Smooth muscle cell (in vitro differentiated cells): Measurements from ENCODE around the gene RASD2. TPM values are rescaled to one million over a fixed set of nuclear protein-coding genes. Genes with fewer than 3 reads are reported as not detected.

Experiments used
- DNase-seq: peaks from one replicate; lab custom pipeline; 2025; ENCODE audit not compliant: unreplicated experiment; lab: John Stamatoyannopoulos, UW
- H2AFZ ChIP-seq: fragments of 200-600 bp; sonication (generic); 2 replicates; pipeline ENCODE4 v1.6.0; 2016; ENCODE audit warnings: antibody characterized with exemption, low read depth, mild to moderate bottlenecking
- H3F3A ChIP-seq: fragments of 200-600 bp; sonication (generic); 2 replicates; pipeline ENCODE4 v1.6.0; 2017; ENCODE audit warnings: antibody characterized with exemption, low read depth
- H3K27ac ChIP-seq: fragments of 200-600 bp; sonication (generic); 2 replicates; pipeline ENCODE4 v1.5.1; 2016; ENCODE audit warnings: low read depth, mild to moderate bottlenecking
- H3K27me3 ChIP-seq: fragments of 200-600 bp; sonication (generic); 2 replicates; pipeline ENCODE4 v1.6.1; 2016; ENCODE audit warnings: low read depth, mild to moderate bottlenecking
- H3K36me3 ChIP-seq: fragments of 200-600 bp; sonication (generic); 2 replicates; pipeline ENCODE4 v1.5.1; 2016; ENCODE audit warnings: low read depth
- H3K4me1 ChIP-seq: fragments of 200-600 bp; sonication (generic); 2 replicates; pipeline ENCODE4 v1.5.1; 2016; ENCODE audit warnings: low read depth
- H3K4me2 ChIP-seq: fragments of 200-600 bp; sonication (generic); 2 replicates; pipeline ENCODE4 v1.6.0; 2016; ENCODE audit warnings: mild to moderate bottlenecking
- H3K4me3 ChIP-seq: fragments of 200-600 bp; sonication (generic); 2 replicates; pipeline ENCODE4 v1.5.1; 2016; ENCODE audit warnings: mild to moderate bottlenecking
- H3K79me2 ChIP-seq: fragments of 200-600 bp; sonication (generic); 2 replicates; pipeline ENCODE4 v1.6.0; 2016; ENCODE audit warnings: low read depth, mild to moderate bottlenecking
- H3K9ac ChIP-seq: fragments of 200-600 bp; sonication (generic); 2 replicates; pipeline ENCODE4 v1.6.0; 2016; ENCODE audit warnings: low read depth
- H3K9me3 ChIP-seq: fragments of 200-600 bp; sonication (generic); replicated peaks from 2 replicates; pipeline ENCODE4 v1.5.1; 2016; ENCODE audit warnings: low read depth
- H4K20me1 ChIP-seq: fragments of 200-600 bp; sonication (generic); 2 replicates; pipeline ENCODE4 v1.6.0; 2016; ENCODE audit warnings: low read depth
- WGBS: methylation state at CpG from one replicate; pipeline ENCODE4 v1.1.7; 2016; ENCODE audit warnings: low lambda C conversion rate; 5-methylcytosine and 5-hydroxymethylcytosine counted together
- polyA plus RNA-seq: library from polyadenylated mRNA; unstranded; fragments of >200 nt; fragmentation: Nextera tagmentation; extraction: Ambion mirVana; gene quantifications from 2 replicates; pipeline ENCODE4 v1.2.1, GENCODE V29; 2016
- total RNA-seq: library from RNA; depleted of rRNA; stranded (reverse); fragments of >200 nt; gene quantifications from 2 replicates; pipeline ENCODE4 v1.2.3, GENCODE V29; 2014
- TF ChIP-seq, protein P1 (sequence below): fragments of 200-600 bp; sonication (generic); IDR thresholded peaks from 2 replicates; pipeline ENCODE4 v1.5.1; 2017; ENCODE audit warnings: borderline replicate concordance, mild to moderate bottlenecking, antibody characterized with exemption; ENCODE audit not compliant: insufficient read depth, poor library complexity, severe bottlenecking

Gene RASD2
- total and polyA plus RNA-seq, 2 experiments from 2014 or later: 0.27 TPM; not detected in 1

DNA sequence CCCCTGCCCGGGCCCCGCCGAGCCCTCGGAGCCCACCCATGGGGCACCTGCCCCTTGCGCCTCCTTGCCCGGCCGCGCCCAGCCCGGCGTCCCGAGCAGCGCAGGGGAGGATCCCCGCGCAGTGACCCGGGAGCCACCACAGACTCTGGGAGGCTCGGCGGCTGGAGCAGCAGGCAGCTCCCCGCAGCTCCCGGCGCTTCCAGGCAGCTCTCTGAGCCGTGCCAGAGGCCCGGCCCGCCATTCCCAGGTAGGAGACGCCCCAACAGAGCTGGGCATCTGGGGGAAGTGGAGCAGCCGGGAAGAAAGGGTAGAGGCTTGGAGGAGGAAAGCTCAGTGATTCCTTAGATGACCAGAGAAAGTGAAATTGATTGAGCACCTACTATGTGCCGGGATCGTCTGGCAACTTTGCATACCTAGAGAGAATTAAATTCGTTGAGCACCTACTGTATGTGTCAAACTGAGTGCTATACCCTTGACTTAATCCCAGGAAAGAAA lies 670 bp downstream of the RASD2 start:
- H3K4me2 ChIP-seq: peak overlapping the region; percentile 96
- no peaks in the 10 kb centered on the region for H3K79me2 ChIP-seq
- TF ChIP-seq, protein P1, sequence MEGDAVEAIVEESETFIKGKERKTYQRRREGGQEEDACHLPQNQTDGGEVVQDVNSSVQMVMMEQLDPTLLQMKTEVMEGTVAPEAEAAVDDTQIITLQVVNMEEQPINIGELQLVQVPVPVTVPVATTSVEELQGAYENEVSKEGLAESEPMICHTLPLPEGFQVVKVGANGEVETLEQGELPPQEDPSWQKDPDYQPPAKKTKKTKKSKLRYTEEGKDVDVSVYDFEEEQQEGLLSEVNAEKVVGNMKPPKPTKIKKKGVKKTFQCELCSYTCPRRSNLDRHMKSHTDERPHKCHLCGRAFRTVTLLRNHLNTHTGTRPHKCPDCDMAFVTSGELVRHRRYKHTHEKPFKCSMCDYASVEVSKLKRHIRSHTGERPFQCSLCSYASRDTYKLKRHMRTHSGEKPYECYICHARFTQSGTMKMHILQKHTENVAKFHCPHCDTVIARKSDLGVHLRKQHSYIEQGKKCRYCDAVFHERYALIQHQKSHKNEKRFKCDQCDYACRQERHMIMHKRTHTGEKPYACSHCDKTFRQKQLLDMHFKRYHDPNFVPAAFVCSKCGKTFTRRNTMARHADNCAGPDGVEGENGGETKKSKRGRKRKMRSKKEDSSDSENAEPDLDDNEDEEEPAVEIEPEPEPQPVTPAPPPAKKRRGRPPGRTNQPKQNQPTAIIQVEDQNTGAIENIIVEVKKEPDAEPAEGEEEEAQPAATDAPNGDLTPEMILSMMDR: no peak
- DNase-seq: no peak
- no peaks in the 10 kb centered on the region for H3K36me3 ChIP-seq
- H2AFZ ChIP-seq: no peak overlapping the region
- no peaks in the 10 kb centered on the region for H3K9me3 ChIP-seq
- WGBS: 10% methylated on average over 21 of the region's 28 CpGs
- no peaks in the 10 kb centered on the region for H4K20me1 ChIP-seq
- peak overlapping the region; percentile 56 for H3K4me3 ChIP-seq
- no peak overlapping the region for H3K27ac ChIP-seq
- no peak overlapping the region for H3K9ac ChIP-seq
- H3K27me3 ChIP-seq: peaks cover 42% of the 10 kb centered on the region
- no peaks in the 10 kb centered on the region for H3F3A ChIP-seq
- peaks cover 5% of the 10 kb centered on the region for H3K4me1 ChIP-seq

DNA sequence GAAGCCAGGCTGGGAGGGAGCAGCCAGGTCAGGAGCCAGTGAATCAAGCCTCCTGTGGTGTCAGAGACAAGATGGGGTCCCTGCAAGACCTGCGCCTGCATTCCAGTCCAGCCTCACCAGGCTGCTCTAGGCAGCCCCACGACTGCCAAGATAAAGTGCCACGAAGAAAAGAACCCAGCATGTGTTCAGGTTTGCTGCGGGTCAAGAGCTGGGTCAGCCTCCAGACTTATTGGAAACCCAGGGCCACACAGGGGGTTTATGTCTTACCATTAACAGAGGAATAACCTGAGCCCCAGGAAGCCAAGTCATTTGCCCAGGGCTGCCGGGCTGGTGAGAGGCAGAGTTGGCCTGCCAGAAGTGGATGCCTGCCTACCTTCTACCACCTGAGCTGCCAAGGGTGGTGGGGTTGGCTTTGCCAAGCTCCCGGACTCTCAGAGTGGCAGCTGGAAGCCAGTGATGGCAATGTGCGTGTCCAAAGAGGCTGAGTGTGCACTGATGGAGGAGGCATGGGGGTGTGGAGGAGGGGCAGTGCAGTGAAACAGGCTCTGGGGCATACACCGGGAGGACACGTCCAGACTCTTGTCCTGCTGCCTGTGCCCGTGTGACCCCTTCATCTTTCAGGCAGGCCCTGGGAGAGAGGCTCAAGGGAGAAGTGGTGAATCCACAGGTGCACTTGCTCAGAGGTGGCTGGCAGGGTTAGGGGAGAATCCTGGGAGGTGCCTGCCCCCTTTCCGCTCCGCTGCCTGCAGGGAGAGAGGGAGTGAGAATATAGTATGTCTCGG lies 1.7 kb downstream of the RASD2 start:
- WGBS: 80% methylated on average over 13 of the region's 13 CpGs
- Histone ChIP-seq H3K79me2 (no peaks in the 10 kb centered on the region), H4K20me1 (no peaks in the 10 kb centered on the region), H3F3A (no peaks in the 10 kb centered on the region), H3K4me1 (peaks cover 5% of the 10 kb centered on the region), H3K9ac (no peak overlapping the region), H3K9me3 (no peaks in the 10 kb centered on the region), H3K27ac (no peak overlapping the region), H3K27me3 (peaks cover 42% of the 10 kb centered on the region), H3K4me2 (no peak overlapping the region), H3K4me3 (no peak overlapping the region), H2AFZ (no peak overlapping the region), H3K36me3 (no peaks in the 10 kb centered on the region)
- DNase-seq: no peak
- TF ChIP-seq, protein P1: no peak

DNA sequence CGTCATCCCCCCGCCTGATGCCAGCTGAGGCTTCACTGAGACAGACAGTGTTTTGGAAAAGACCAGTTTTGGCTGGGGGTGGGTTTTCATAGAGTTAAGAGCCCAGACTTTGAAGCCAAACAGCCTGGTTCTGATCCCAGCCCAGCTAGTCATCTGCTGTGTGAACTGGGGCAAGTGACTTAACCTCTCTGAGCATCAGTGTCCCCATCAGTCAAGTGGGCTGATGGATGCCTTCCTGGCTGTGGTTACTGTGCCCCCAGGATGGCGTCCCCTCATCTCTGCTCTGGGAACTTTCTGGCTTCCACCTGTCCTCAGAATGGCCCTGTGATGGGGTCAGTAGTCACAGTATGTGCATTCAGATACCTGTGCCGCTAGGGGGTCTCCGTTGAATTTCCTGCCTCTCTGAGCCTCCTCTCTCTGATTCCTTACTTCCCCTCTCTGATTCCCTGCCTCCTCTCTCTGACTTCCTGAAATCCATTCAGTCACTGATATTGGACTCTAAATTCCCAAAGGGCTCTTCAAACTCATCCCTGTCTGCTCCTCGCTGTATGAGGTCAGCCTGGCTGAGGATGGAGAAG lies 2.4 kb downstream of the RASD2 start:
- peaks cover 5% of the 10 kb centered on the region for H3K4me1 ChIP-seq
- no peaks in the 10 kb centered on the region for H3K79me2 ChIP-seq
- 56% methylated on average over 6 of the region's 6 CpGs for WGBS
- no peaks in the 10 kb centered on the region for H3K36me3 ChIP-seq
- H4K20me1 ChIP-seq: no peaks in the 10 kb centered on the region
- no peak overlapping the region for H2AFZ ChIP-seq
- no peaks in the 10 kb centered on the region for H3K9me3 ChIP-seq
- no peak overlapping the region for H3K4me3 ChIP-seq
- no peak overlapping the region for H3K9ac ChIP-seq
- DNase-seq: no peak
- H3K27me3 ChIP-seq: peaks cover 42% of the 10 kb centered on the region
- H3F3A ChIP-seq: no peaks in the 10 kb centered on the region
- H3K27ac ChIP-seq: no peak overlapping the region
- H3K4me2 ChIP-seq: no peak overlapping the region
- TF ChIP-seq, protein P1: no peak
